OCI-LY1 (cell line): ENCODE results near the gene NAA80.

Experiments used
- EZH2 ChIP-seq: fragments of 200-600 bp; sonication (generic), shearing (Covaris generic); IDR thresholded peaks from 2 replicates; pipeline ENCODE4 v1.8.0; 2017; ENCODE audit warnings: borderline replicate concordance, mixed run types, mild to moderate bottlenecking, antibody characterized with exemption, low read length, moderate library complexity, mixed read lengths
- TF ChIP-seq, protein P1 (sequence below): fragments of 200-600 bp; sonication (generic), shearing (Covaris generic); IDR thresholded peaks from 2 replicates; pipeline ENCODE4 v1.5.1; 2017; ENCODE audit warnings: mild to moderate bottlenecking, antibody characterized with exemption, low read length, moderate library complexity, mixed read lengths

DNA sequence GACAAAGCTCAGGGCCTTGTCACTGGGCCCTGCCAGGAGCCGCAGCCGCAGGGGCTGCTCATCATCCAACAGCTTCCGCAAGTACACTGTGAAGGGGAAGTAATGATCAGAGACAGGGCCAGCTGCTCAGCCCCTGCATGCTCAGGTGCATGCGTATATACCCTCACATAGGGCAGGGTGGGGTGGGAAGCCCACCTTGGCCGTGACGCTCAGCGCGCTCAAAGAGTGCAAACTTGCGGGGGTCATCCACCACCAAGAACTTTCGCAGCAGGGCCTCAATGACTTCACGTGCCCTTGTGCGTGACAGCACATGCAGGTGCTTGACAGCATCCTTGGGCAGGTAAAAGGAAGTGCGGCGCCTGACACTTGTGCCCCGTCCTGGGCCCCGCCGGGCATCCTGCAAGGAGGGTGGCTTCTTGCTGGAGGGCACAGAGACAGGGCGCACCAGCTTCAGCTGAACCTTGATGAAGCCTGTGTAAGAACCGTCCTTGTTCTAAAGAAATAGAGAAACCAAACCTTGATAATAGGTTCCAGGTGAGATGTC lies 32.2 kb upstream of the NAA80 start:
- TF ChIP-seq, protein P1, sequence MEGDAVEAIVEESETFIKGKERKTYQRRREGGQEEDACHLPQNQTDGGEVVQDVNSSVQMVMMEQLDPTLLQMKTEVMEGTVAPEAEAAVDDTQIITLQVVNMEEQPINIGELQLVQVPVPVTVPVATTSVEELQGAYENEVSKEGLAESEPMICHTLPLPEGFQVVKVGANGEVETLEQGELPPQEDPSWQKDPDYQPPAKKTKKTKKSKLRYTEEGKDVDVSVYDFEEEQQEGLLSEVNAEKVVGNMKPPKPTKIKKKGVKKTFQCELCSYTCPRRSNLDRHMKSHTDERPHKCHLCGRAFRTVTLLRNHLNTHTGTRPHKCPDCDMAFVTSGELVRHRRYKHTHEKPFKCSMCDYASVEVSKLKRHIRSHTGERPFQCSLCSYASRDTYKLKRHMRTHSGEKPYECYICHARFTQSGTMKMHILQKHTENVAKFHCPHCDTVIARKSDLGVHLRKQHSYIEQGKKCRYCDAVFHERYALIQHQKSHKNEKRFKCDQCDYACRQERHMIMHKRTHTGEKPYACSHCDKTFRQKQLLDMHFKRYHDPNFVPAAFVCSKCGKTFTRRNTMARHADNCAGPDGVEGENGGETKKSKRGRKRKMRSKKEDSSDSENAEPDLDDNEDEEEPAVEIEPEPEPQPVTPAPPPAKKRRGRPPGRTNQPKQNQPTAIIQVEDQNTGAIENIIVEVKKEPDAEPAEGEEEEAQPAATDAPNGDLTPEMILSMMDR = no peak
- no peak for TF ChIP-seq EZH2
